SIG-M5 (cell line): Measurements from ENCODE around the gene SMIM10.
"Not testable (repeated sequence)": the region's sequence is repeated elsewhere in the genome, so short reads cannot be mapped to it uniquely, and the experiment has no call there.

Source experiments
- DNase-seq: peaks from one replicate; lab custom pipeline; 2025; lab: John Stamatoyannopoulos, UW

The SMIM10 gene

DNA sequence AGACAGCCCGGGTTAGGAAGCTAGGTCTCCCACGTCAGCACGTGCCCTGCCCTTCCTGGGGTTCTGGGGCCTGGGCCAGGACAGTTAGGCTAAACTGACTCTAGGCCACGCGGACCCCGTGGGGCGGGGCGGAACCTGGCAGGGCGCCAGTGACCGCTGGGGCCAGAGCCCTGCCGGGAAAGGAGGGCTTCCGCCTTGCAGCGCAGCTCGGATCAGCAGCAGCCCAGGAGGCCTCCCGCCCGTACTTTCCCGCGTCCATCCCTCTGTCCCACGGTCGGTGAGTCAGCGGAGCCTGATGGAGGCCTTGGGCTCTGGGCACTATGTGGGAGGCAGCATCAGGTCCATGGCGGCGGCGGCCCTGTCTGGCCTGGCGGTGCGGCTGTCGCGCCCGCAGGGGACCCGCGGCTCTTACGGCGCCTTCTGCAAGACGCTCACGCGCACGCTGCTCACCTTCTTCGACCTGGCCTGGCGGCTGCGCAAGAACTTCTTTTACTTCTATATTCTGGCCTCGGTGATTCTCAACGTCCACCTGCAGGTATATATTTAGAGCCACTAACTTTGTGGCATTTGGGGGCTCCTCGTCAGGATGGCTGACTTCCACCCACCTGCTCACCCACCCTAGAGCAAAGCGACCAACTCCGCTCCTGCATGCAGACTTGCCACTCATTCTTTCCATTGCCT lies at the start of gene SMIM10:
TSS of gene SMIM10 (plus strand) at position 191 of the 681 bp plus-strand sequence. CDS start at position 296, 105 bp downstream.
- DNase-seq = no peak

DNA sequence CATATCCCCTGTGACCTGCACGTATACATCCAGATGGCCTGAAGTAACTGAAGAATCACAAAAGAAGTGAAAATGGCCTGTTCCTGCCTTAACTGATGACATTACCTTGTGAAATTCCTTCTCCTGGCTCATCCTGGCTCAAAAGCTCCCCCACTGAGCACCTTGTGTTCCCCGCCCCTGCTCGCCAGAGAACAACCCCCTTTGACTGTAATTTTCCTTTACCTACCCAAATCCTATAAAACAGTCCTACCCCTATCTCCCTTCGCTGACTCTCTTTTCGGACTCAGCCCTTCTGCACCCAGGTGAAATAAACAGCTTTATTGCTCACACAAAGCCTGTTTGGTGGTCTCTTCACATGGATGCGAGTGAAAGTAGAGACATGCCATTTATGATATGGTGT lies 44.4 kb upstream of the SMIM10 start:
- not testable (repeated sequence) for DNase-seq

DNA sequence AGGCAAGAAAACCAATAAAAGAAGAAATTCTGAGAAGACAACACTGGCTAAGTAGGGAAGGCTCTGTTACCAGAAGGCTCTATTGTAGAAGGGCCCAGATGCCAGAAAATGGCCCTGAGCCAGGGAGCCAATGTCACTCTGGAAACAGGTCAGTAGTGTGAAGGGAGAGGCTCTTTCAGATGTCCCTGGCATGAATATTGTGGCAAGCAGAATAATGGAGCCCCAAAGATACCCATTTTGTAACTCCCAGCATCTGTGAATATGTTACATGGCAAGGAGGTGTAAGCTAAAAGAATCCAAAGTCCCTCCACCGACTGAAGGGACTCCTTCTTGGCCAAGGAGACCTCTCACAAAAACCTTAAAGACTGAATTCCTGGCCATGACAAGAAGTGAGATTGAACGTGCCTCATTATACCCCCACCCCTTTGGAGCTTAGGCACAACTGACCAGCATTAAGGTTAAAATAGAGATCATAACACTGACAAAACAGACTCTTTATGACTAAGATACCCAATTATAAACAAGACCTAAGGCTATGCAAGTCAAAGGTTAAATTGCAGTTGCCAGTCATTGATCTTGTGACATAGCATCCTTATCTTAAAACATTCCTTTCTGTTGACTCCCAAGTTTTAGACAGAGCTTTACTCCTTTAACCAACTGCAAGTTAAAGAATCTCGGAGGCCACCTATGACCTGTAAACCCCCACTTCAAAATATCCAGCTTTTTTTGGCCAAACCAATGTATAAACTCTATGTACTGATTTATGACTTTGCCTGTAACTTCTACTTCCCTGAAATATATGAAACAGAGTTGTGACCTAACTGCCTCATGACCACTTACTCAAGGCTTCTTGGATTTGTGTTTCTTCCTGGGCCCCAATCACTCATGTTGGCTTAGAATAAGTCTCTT lies 42.2 kb upstream of the SMIM10 start:
- DNase-seq = no peak

DNA sequence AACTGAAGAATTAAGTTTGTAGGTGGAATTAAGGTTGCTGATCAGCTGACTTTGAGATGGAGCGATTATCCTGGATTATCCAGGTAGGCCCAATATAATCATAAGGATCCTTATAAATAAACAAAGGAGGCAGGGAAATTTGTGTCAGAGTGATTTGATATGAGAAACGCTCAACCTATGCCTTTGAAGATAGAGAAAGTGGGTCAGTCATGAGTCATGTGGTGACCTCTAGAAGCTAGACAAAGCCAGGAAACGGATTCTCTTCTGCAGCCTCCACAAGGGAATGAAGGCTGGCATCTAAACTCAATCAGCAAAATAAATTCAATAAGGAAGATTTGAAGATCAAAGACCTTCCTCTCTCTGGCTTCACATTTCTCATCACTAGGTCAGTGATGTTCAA lies 41.5 kb upstream of the SMIM10 start:
- DNase-seq = no peak

DNA sequence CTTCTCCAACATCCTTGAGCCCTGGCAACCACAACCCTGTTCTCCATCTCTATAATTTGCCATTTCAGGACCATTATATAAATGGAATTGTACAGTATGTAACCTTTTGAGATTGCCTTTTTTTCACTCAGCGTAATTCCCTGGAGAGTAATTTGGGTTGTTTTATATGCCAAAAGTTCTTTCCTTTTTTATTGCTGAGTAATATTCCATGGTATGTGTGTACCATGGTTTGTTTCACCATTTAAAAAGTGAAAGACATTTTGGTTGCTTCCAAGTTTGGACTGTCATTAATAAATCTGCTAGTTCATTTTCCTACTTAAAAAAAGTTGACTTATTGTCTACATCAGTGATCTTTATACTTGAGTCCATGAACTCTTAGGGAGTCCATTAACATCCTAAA lies 33.0 kb upstream of the SMIM10 start:
- DNase-seq = no peak

DNA sequence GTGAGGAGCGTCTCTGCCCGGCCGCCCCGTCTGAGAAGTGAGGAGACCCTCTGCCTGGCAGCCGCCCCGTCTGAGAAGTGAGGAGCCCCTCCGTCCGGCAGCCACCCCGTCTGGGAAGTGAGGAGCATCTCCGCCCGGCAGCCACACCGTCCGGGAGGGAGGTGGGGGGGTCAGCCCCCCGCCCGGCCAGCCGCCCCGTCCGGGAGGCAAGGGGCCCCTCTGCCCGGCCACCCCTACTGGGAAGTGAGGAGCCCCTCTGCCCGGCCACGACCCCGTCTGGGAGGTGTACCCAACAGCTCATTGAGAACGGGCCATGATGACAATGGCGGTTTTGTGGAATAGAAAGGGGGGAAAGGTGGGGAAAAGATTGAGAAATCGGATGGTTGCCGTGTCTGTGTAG lies 30.4 kb upstream of the SMIM10 start:
- not testable (repeated sequence) for DNase-seq

DNA sequence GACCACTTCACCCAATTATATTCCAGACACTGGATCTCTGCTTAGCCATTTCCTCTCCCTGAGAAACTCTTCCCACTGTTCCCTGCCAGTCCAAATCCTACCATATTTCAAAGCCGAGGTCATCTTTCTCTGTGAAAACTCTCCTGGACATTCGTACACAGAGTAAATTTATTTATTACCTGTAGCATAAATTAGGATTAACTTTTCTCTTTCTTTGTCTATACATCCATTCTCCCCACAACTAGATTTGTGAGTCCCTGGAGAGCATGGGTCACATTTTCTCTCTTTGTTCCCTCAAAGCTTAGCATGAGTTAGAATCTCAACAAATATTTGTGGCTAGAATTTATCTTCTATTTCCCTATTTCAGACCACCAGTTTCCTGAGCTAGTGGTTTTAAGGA lies 27.8 kb upstream of the SMIM10 start:
- no peak for DNase-seq

DNA sequence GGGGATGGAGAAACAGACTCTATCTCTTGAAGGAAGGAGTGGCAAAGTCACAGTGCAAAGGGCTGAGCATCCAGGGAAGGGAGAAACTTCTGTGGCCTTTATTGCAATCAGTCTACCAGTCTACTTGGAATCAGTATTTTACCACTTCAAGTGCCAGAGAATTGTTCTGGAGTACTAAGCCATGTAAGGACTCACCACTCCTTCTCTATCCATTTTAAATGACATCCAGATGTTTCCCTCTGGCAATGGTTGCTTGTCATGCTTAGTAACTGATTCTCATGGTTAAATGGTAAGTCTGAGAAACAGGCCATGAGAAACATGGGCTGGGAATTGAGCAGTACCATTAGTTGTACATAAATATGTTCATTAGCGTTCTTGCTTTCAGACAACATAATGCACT lies 21.1 kb upstream of the SMIM10 start:
- no peak for DNase-seq

DNA sequence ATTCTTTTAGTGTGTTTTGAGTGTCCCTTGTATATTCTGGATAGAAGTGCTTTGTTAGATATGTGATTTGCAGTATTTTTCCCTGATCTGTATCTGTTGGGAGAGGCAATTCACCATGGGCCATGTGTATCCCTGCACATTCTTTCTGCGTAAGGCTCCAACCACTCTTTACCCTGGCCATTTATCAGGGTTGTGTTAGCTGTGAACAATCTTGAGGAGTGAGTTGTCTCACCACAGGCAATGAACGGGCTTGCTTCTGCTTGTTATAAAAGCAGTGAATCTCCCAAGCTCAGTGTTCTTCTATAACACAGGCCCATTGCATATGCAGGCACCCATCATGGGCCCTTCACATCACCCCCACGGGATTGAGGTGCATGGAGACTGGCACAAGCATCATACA lies 18.9 kb upstream of the SMIM10 start:
- no peak for DNase-seq

DNA sequence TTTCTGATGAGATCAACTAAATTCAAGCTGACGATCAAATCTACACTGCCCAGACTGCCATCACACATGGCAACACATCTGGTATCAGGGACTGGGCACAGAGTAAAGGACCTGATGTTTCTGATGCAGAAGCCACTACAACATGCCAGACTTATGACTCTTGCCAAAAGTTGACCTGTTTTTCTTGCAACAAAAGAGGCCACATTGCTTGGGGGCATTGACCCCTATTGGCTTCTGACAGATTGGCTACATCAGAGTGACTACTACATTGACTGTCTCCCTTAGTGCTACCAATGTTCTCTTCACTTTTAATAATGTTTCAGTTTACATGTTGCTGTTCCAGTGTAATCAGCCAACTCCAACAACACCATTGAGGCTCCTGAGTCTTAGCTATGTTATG lies 15.3 kb upstream of the SMIM10 start:
- DNase-seq = no peak

DNA sequence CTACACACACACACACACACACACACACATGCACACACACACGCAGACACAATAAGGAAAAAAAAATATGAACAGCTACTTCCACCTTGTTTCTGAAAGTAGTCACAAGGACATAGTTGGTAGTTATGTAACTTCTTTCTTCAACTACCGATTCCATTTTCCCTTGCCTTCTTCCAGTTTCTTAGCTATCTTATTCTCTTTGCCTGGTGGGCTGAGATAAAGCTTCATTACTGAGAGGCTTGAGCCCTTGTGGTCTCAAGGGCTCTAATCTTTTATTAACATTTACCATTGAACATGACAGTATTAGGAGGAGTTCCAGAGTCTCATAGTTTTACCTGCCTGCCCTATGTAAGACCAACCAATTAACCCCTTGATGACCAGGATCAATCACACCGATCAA lies 8.9 kb upstream of the SMIM10 start:
- DNase-seq = no peak

DNA sequence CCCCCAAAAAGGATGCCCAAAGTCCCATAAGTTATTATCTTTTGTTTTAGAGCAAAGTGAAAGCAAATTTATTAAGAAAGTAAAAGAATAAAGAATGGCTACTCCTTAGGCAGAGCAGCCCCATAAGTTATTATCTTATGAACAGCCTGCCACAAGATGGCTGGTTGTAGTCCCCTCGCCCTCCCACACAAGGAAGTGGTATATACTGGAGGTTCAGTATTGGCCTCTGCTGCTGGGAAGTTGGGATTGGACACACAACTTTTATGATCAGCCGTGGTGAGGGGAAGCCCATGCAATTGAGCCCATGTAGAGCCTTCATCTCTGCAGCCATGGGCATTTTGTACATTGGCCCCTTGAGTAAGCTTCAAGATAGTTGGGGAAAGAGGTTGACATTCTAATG lies 8.0 kb upstream of the SMIM10 start:
- DNase-seq = no peak

DNA sequence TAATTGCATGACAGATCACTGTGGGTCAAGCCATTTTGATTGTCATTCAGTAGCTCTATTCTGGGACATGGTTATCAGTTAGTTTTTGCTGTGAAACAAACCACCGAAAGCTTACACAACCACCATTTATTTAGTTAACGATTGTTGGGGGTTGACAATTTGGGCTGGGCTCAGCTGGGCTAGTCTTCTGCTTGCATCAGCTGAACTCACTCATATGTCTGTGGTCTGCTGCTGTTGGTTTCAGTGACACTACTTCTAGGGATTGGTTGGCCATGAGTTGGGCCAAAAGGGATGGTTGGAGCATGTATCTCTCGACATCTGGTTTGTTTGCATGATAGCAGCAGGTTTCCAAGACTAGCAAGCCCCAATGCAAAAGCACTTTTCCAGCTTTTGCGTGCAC lies 5.3 kb upstream of the SMIM10 start:
- DNase-seq = no peak

DNA sequence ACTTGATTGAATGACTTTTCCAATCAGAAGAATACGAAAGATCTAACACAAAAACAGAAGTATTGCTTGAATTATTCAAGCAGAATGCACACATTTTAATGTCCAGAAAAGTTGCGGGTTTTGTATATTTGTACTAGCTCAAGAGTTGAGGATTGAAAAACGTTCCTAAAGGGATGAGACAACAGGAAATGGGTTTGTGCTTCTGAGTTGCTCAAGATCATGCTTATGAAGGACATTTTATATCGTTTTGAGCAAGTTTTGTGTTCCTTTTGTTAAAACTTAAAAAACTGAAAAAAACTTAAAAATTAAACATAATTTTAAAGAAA lies 353 bp upstream of the SMIM10 start:
- DNase-seq = no peak

DNA sequence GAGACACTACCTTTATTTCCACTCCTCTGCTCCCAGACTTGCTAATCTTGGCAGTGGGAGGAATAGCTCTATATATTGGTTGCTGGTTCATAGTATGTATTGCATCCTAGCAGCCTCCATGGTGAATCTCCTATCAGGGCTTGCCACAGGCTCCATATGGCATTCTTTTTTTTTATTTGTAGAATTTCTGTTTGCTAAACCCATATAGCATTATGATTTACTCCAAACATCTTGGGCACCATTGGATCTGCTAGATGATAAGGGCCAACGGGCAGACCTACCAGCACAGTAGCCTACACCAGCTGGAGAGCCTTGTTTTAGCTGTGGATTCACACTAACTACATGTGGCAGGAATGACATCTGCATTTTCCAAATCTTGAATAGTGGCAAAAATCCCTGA lies 6.9 kb downstream of the SMIM10 start:
- no peak for DNase-seq

DNA sequence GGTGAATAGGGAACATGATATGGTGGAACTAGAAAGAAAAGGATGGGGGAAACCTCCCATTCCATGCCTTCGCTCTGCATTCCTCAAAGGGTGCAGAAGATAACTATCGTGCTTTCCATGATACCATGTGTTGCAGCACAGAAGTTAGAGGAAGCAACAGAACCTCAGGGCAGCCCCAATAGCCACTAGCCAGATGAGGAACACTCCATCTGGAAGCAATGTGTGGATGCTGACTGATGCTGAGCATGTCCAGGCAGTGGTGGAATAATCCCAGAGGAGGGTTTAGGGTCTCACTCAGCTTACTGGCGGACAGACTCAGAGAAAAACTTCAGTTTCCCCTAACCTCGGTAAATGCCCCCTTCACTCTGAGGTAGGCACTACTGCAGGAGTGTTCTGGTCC lies 7.5 kb downstream of the SMIM10 start:
- DNase-seq = no peak

DNA sequence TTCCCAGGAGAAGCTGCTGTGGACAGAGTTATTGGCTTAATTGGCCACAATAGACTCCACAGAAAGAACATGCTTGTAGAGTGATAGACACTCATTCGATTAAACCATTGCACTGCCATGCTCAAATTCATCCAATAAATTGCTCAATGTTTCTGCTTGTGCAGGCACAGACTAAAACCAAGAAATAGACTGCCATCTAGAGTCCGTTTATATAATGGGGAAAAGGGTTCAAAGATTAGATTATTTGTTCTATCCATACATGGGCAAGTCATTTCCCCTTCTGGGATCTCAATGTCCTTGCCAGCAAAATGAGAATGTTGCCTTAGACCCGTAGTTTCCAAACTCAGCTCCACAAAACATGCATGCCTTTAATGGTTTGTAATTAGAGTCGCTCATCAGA lies 8.7 kb downstream of the SMIM10 start:
- peak; percentile 28 for DNase-seq

DNA sequence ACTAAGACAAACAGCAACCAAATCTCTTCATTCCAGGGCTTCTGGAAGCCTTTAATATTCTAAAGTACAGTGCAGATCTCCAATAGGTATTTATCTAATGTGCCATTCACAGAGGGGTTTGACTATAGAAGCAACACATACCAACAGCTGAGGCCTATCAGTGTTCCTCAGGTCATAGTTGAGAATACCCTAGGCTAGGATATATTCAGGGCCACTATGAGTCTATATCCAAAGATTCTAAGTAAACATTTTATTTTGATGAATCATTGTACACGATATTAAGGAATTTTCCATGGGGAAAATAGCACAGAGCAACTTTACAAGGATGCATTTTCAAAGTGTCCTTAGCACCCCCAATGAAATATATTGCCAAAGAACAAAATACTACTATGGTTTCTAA lies 9.7 kb downstream of the SMIM10 start:
- DNase-seq = no peak

DNA sequence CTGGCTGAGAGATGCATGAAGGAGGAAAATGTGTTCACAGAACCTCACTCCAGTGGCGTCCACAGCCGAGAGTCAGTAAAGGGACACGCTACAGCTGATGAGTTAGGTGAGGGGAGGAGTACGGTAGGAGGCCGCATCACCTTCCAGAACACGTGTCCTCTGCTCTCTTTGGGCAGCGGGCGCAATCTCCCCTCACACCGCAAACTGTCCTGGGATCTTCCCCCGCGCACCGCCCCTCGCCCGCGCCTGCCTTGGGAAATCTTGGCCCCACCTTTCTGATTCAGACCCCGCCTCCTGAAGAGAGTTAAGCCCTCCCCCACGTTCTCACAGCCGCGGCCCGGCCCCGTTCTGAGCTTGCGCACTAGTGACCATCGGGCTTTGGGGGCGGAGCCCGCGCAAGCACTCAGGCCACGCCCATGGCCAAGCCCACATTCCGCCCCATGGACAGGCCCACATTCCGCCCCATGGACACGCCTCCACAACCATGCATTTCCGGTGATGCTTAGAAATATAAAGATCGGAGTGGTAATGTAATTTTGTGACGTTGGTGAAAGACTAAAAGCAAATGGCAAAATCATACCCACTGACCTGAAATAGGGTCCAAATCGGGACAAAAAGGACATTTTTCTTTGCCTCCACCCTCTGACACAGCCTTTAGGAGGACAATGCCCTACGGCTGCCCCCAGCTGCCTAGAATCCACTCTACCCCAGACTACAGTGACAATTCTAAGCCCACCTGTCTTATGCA lies 13.3 kb downstream of the SMIM10 start:
- DNase-seq = no peak

DNA sequence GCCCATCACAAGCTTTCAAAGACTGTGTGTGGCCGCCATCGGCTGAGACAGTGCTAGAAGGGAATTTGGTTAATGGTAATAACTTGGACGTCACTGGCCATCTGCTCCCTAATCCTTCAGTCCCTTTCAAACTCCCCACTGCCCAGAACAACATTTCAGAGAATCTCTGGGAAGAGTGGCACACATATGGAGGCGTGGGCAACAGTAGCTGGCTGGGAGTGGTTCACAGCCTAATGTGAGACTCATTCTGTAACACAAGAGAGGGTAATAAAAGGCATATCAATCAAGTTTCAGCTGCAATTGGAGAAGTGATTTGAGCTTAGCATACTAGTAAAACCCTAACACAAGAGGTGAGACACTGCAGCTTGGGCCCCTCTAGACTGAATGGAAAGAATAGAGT lies 15.4 kb downstream of the SMIM10 start:
- no peak for DNase-seq

DNA sequence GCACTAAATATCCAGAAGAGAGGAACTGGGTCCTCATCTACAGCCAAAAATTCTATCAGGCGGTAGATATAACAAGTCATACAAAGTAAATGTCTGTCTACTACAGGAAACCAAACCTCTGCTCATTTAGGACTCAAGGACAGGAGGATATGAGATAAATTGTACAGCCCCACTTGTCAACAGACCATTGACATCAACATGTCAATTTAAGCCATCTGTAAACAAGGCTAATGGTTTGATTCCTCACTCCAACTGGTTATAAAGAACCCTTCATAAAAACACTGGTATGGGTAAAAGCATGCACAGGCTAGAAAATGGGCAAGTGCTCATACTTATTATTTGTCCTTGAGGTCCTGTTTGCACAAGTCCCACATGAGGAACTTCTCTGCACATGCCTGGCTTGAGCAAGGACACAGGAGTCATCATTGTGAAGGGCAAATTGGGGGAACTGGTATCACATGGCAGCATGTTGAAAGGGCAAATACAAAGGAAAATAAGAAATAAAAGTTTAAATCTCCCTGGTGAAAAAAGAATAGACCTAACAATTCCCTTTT lies 18.3 kb downstream of the SMIM10 start:
- DNase-seq = no peak

DNA sequence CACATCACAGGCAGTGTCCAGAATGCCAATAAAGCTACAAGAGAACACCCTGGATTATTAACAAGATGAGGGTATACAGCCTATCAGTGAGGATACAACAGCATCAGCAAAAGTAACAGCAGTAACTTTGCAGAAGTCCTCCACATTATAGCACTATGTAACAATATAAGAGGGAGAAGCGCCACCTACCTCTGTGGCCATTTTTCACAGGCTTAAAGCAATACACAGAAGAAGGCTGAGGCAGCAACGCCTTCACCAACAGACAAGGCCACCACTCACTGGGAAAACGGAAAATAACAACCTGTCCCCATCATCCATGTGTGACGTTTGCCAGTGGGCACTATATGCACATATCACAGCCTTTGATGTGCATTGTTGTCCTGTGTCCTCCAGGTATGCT lies 19.0 kb downstream of the SMIM10 start:
- DNase-seq = no peak

DNA sequence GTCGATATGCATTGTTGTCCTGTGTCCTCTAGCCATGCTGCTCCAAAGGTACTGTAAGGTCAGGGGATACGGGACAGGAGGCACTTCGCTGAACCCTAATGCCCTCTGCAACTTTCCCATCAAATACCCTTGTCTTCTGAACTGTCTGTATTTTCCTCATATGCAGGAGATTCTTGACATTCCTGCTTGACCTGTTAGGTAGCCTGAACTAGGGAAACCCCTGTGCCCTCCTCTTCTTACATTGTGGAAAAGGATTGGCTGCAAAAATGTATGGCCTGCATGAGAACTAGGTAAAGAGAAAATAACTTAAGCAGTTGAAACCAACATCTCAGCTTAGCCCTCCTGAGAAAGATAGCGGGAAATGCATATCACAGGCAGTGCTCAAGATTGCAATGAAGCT lies 20.1 kb downstream of the SMIM10 start:
- DNase-seq = no peak
